Activated T-helper 9 cell treated with anti-CD3 and anti-CD28 coated beads, Interleukin-2, amount 50 U/mL, for 16 hours (primary cell): ENCODE measurements around the gene SERTAD4.

Experiments used
- DNase-seq: peaks from one replicate; pipeline ENCODE4 v3.0.0-alpha.2; 2020; ENCODE audit warnings: low read depth

Gene SERTAD4

DNA sequence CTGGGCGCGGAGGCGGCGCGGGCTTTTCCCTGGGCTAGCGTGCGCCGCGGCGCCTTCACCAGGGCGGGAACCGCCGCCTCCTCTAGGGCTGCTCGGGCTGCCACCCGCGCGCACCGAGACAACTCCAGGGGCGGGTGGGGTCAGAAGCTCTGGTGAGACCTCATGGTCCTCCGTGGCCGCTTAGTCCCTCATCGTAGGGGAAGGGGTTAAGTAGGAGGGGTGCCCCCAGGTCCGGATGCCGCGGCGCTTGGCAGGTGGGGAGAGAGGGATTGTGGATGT lies 559 bp downstream of the SERTAD4 start:
- no peak for DNase-seq

DNA sequence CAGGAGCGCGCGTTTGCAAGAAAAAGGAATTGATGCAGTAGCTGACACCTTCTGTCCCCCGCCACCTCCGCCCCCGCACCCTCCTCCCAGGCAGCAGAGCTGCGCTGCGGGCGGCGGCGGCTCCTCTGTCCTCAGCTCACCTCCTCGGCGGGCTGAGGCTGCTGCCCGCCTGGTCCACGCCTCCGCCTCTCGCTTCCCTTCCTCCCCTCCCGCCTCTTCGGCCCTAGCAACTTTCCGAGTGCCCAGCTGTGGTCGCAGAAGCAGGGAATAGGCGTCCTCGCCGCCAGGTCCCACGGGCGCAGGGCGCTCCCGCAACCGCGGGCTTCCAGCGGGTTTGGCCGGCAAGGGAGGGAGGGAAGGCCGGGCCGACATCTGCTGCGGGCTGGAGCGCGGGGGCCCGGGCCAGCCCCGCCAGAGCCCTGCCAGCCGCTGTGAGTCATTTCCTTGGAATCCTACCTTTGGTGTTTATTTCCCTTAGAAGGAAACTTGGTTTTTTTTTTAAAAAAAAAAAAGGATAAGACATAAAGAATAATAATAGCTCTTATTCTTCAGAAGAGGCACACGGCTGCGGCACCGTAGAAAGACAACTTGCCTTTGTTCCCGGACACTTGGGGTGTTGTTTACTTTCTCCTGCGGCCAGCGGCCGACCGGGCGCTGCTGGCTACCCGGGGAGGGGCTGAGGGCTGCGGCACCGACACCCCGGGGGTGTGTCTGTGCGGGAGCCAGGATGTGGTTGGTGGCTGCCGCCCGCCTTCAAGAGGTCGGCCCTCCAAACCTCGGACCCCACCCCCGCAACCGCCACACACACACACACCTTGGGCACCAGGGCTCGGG lies 1.1 kb downstream of the SERTAD4 start:
- no peak for DNase-seq

DNA sequence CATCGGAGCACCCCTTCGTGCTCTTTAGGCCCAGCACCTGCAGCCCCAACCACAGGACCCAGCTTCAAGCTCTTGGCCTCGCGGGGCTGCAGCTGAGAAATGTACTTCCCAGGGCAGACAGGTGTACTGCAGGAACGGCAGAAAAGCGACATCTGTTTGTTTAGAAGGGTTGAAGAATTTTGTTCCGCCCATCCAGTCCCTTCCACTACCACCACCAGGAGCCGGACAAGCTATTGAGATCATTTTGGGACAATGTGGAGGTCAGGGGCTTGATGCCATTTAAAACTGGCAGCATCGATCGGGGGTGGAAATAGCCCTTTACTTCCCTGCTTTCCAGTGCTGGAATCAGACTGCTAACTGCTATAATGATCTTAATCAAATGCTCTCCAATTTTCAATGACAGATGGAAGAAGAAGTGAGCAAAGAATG lies 1.7 kb downstream of the SERTAD4 start:
- DNase-seq, result no peak

DNA sequence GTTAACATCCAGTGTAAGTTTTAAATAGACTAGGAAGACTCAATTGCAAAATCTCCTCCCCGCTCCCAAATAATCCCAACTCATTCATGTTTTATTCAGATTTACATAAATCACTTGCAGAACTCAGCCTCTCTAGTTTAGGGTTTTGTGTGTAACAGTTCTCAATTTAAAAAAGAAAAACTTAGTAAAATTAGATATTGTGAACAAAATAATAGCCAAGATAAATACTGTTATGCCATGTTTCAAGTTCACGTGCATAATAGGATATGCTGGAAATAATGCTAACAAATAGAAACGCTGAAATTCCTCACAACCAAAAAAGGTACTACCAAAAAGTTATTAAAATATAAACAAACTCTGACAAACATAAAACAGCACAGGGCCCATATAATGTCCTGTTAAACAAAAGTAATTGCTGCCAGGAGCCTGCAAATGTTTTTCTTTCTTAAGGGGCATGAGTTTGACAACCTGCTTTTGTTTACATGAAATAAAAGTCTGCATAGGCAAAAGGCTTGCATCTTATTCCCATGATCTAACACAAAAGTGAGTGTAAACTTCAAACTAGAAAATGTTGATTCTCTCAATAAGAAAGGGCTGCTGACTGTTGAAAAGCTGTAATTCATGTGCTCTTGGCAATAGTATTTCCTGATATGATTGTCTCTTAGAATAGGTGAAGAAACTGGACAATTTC lies 2.9 kb downstream of the SERTAD4 start:
- no peak for DNase-seq

DNA sequence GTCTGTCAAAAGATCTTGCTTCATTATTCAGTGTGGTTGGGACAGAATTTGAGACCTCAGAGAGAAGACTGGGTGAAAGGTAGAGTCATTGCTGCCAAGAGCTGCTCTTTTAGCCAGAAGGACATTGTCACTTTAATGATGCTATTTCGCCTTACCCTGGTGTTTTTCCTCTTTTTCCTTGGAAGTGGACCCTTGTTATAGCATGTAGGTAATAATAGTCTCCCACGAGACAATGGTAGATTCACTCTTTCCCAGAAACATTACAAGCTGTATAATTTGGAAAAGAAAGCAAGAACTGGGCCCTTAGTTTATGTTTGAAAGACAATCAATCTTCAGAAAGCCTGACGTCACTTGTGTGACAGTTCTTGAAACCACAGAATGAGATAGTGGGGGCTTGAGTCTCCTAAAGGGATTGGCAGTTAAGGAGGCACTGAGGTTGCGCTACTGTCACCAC lies 3.8 kb downstream of the SERTAD4 start:
- no peak for DNase-seq

DNA sequence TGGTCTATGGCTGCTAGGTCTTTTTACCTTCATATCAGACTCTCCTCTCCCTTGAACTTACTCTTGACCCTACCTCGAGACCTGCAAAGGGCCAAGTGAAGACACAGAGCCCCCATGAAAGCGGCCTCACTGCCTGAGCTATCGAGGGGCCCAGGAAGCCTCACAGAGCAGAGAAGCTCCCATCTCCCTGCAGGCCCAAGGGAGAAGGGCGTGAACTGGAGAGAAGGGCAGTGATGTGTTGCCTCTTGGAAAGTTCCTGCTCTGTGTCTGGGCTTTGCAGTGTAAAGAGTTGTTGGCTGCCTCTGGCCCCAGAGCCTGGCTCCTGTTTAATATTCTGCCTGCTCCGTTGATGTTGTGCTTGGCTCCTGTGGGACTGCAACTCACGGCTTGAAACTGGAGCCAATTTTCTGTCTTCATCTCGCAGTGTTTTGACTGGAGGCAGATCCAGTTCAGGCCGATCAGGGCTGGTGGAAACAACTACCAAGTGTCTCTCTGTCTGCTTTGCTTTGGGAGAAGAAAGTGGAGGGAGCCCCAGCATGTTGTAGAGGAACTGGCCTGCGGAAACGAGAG lies 4.3 kb downstream of the SERTAD4 start:
- DNase-seq, result no peak

DNA sequence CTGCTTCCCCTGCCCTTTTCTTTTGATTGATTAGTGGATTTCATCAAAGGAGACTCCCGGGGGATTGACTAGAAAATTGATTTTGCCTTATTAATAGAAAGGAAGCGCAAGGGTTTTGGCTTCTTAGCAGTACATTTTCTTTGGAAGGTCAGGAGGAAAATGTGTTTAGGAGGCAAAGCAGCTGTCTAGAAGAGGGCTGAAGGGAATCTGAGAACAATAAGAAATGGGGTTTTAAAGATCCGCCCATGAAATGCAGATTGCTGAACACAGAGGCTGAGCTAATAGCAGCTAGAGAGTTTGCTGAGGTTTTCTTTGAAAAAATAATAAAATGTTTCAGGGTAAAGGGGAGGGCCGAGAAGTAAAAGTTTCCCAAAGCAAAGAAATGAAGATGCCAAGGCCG lies 4.9 kb downstream of the SERTAD4 start:
- DNase-seq, result no peak

DNA sequence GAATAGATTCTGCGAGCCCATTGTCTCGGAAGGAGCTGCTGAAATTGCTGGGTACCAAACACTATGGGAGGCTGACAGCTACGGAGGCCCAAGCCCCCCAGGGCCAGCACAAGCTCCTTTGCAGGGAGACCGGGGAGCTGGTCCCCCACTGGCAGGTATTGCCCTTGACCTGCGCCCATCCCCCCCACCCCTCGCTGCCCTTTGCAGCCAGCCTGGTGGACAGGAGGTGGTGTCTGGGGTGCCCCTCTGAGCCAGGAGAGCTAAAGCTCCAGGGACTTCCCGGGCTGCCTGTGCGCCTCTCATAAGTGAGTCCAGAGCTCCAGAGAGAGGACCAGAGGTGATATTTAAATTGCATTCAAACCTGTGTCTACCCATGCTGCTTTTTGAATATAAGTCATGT lies 5.4 kb downstream of the SERTAD4 start:
- DNase-seq, result no peak

DNA sequence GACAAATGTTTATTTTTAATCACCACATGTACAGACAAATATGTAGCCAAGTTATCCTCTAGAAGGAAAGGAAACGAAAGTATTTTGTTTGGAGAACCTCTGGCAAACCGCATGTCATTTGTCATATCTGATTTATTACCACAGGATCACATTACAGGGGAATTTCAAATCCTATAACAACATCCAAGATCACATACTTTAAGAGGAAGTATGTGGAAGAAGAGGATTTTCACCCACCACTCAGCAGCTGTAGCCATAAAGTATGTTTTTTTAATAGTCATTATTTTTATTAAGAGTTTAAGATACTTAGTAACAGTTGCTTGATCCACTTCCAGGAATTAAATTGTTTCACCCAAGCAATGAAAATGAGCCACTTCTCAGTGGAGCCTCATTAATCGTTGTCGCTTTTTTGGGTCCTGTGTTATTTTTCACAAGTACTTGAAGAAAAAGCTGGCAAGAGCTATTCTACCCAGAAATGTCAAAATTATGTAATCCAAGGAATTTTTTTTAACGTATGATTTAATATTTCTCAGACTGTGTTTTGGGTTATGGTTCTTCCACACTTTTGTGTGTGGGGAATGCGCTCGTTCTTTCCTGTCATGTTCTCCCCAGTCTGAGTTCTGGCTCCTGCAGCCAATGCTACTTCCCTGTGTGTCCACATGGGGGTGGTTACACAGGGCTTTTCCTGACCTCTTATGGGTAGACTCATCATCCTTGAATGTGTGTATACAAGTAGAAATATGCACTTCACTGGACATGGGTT lies 6.9 kb downstream of the SERTAD4 start:
- DNase-seq, result no peak

DNA sequence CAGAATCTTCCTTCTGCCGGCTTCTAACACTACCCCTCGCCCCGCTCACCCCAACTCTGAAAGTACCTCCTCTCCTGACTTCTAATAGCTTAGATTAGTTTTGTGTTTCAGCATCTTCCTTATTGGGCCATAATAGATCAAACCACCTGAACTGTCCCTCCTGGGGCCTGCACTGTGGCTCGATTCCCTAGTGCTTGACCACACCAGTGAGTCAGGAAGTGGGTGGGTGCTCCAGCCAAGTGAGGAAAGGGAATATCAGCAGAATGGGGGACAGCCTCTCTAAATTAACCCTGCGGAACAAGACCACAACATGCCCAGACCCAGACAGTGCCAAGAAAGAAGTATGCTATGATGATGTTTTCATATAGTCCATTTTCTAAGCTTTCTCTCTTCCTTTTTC lies 8.5 kb downstream of the SERTAD4 start:
- DNase-seq, result no peak

DNA sequence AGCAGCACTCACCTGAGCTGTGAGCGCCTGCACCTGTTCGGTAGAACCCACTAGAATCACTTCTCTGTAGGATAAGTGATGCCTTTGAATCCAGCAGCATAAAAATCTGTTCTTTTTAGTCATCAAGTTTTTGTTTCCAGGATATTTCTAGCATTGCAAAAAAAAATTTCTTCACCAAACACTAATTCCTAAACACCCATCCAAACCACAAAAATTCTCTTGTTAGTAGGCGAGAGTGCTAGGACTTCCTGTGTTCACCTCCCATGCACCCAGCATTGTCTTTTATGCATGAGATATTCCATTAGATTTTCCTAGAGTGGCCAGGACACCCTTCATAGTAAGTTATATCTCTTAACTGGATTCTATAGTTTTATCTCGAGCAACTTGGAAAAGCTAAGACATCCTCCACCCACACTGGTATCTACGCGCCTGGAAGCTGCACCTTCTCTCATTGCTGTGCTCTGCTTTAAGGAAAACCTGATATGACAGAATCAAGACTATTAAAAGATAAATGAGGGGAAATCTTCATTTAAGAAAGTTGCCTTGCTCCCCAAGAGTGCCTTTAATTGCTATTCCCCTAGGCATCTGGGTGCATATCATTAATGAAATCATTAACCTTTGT lies 12.3 kb downstream of the SERTAD4 start:
- DNase-seq, result no peak

DNA sequence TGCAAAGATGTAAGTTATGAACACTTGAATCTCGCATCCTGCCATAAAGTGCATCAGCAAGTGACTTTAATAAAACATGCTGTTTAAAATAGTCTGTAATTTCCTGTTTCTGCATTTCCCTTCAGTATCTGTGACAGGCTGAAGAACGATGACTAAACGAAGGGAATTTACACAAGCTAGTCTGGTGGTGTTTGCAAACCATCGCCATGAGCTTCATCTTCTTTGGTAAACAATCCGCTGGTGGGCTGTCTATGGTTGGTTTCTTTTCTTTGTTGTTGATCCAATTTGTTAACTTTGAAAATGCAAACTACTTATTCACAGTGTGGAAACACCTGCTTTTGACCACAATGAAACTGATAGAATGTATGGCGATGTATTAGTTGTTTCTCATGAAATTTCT lies 13.9 kb downstream of the SERTAD4 start:
- DNase-seq, result no peak

DNA sequence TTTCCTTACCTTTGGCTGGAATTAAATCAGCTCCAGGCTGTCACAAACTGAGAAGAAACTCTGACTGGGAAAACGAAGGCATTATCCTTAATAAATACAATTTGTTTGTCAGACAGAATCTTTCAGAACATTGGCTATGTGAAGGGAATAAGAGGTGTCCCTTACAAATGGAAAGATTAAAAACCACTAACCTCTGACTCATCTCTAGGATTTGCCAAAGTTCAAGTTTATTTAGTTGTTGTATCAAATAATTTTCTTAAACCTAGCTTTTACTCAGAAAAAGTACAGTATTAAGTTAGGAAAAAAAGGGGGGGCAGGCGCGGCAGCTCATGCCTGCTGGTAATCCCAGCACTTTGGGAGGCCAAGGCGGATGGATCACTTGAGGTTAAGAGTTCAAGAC lies 15.7 kb downstream of the SERTAD4 start:
- no peak for DNase-seq

DNA sequence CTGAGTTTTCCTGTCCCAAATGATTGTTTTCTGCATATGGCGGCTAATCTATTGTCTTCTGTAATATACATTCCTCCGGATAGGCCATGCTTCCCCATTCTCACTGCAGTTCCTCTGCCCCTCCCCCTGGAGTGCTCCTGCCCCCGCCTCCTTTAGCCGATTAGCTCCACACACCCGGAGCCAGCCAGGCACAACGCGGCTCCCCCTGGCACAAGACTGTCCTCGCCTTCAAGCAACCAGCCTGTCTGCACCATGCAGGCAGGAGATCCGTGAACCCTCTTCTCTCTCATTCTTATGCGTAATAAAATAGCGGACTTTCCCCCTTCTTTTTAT lies 18.0 kb downstream of the SERTAD4 start:
- no peak for DNase-seq

DNA sequence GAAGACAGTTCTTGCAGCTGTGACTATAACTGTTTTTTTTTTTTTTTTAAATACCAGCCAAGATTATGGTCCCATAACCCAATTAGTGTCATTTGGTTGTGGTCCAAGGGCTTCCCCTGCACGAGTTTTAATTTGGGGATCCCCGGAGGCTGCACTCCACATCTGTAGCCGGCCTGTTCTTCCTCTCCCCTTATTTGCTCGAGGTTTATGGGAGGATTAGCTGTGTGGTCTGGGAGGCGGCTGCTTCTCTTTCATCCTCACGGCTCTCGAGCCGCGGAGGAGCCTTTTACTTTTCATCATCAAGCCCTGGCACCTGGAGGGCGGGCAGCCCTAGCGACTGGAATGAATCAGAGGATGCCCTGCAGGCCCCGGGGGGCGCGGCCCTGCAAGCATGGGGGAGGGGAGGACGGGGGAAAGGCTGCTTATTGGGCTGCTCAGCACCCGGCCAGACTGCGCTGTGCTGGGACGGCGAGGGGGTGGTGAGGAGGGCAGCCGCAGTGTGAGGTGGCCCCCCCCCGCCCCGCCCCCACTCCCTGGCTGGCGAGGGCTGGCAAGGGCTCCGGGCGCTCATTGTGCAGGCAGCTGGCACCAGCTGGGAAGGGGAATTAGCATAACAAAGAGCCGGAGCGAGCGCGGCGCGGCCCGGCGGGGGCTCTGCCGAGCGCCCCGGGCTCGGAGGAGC lies 18.5 kb downstream of the SERTAD4 start:
- DNase-seq, result no peak

DNA sequence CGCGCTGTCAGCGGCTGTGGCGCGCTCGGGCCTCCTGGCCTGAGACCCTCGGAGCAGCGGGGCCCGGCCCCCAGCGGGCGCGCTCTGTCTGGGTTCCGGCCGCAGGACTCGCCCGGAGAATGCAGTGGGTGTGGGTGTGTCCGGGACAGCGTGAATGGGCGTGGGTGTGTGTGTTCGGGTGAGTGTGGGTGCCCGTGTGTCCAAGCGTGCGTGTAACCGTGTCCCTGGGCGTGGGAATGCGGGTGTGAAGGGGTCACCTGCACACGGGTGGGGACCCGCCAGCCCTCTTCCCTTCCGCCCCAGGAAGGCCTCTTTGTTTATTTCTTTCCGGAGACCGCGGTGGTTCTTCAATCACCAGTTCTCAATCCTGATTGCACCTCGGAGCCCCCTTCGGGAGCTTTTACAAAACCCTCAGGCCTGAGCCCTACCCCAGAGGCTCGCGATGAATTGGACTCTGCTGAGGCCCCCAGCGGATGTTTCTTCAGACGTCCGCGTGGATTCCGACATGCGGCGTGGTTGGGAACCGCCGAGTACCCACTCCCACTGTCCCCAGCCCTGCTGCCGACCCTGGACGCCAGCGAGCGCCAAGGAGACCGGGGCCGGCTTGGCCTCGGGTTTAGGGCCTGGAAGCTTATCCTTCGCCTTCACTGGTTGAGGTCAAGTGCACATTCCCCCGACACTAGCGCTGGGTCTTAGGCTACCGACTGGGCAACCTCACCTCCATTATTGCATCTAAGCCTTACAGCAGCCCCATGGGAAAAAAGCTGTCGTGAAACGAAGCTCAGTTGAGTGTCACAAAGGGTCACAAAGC lies 19.3 kb downstream of the SERTAD4 start:
- DNase-seq, result no peak

DNA sequence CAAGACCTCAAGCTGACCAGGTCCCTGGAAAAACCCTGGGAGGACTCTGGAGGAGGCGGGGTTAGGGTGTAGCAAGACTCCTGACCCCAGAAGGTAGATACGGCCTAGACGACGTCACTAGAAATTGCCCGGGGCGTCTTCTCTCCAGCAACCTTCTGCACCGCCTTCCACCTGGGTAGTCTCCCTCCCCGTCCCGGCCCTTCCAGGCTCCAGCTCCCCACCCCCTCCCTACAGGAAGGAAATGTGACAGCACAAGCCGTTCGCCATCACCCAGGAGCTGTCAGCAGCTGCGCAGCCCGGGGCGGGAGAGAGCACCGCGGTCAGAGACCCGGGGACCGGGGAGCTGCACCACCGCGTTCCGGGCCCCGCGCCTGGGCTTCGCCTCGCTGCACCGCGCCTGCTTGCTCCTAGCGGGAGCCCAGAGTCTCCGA lies 20.0 kb downstream of the SERTAD4 start:
- no peak for DNase-seq

DNA sequence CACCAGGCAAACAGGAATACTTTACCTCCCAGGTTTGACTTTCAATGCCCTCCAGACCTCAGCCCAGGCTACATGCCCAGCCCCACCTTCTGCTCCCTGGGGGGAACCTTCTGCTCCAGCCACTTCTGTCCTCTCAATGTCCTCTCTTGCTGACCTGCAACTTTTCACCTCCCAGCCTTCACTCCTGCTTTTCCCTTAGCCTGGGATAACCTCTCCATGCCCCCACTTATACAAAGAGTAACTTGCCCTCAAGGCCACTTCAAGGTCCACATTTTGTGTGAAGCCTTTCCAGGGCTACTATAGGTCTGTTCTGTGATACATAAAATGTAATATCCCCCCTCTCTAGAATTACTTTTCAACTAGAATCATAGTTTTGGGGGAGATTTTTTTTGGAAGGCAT lies 21.7 kb downstream of the SERTAD4 start:
- DNase-seq, result no peak

DNA sequence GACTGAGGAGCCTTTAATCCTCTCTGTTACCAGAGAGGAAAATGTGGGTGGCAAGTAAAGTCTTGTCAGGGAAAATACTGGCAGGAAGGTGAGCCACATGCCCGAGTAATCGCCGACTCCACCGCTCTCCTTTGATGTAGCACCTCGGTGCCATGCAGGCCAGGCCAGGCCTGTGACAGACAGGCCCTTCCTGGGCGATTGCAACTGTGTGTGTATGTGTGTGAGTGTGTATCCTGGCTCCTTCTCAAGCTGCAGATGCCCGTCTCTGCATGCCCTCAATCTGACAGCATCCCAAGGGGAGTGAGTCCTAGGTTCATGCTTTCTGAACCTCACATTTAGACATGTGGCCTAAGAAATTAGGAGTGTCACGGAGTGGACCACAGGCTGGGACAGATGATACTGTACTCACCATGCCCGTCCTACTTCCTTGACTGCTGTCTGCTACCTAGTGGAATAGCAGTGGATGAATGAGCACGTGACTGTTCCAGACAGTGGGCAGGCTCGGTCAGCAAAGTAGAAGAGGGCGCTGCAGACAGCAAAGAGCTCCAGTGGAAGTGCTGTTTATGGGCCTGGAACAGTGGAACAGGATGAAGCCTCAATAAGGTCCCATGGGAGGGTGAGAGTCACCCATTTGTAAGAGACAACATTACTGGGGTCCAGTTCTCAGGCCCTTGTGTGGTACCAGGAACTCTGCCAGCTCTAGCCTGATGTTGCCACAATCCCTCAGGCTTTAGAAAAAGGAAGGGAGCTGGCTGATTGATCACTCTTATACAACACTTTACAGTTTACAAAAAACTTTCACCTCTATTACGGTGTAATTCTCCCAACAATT lies 25.3 kb downstream of the SERTAD4 start:
- DNase-seq, result no peak

DNA sequence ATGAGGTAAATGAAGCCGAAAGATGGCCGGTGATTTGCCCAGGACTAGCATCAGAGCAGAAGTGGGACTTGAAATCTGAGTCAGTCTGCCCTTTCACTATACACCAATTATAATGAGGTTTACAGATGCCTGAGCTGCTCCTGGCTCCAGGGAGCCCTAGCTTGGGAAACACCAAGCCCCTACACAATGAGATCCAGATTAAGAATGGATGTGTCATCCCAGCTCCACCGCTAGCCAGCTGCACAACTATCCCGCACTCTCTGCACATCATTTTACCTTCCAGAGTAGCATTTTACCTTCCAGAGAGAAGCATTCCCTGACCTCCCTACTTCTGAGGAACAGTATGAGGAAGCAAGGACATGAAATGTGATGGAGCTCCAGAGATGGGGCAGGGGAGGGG lies 27.0 kb downstream of the SERTAD4 start:
- DNase-seq, result no peak
